Vagina (tissue), 2 donors: Measurements from ENCODE around the gene PRIM2.
"Not testable (repeated sequence)": the region's sequence is repeated elsewhere in the genome, so short reads cannot be mapped to it uniquely, and the experiment has no call there.

Experiments
- POLR2A ChIP-seq, 2 donors: fragments of 450-650 bp; IDR thresholded peaks; one replicate each; pipeline ENCODE4 v1.6.1; 2017; ENCODE audit warnings: antibody characterized with exemption in 2 of 2, mild to moderate bottlenecking in 2 of 2, moderate library complexity in 2 of 2
- POLR2AphosphoS5 ChIP-seq, 2 donors: sonication (generic); formaldehyde crosslinking; IDR thresholded peaks; one replicate each; pipeline ENCODE4 v1.9.0; 2017; ENCODE audit warnings: antibody characterized with exemption in 2 of 2, mild to moderate bottlenecking in 2 of 2, low read depth in 1 of 2; ENCODE audit not compliant: insufficient read depth in 1 of 2
- TF ChIP-seq, protein P1 (sequence below), 3 experiments: fragments of 450-650 bp in 2 of 3; fragments of 200-600 bp in 1 of 3; sonication (generic) in 1 of 3; IDR thresholded peaks; one replicate each; pipeline ENCODE4 v1.5.1; 2017 to 2019; ENCODE audit warnings: antibody characterized with exemption in 3 of 3, mild to moderate bottlenecking in 2 of 3, moderate library complexity in 2 of 3

DNA sequence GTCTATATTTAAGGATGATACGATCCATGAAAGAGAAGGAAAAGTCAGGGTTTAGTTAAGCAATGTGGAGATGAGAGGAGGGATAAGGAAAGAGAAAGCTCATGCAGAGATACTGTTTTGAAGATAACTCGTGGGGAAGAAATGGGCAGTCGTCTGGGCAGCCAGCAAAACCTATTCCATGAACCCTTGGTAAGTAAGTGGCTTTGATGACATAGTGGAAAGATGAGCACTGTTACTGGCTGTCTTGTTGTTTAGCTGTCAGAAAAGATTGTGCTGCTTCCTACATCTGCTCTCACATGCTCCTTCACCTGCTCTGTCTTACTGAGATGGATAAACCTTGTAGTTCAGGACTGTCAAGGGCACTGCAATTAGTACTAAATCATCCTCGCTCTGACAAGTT is 143.6 kb downstream of the PRIM2 start:
- TF ChIP-seq, protein P1, sequence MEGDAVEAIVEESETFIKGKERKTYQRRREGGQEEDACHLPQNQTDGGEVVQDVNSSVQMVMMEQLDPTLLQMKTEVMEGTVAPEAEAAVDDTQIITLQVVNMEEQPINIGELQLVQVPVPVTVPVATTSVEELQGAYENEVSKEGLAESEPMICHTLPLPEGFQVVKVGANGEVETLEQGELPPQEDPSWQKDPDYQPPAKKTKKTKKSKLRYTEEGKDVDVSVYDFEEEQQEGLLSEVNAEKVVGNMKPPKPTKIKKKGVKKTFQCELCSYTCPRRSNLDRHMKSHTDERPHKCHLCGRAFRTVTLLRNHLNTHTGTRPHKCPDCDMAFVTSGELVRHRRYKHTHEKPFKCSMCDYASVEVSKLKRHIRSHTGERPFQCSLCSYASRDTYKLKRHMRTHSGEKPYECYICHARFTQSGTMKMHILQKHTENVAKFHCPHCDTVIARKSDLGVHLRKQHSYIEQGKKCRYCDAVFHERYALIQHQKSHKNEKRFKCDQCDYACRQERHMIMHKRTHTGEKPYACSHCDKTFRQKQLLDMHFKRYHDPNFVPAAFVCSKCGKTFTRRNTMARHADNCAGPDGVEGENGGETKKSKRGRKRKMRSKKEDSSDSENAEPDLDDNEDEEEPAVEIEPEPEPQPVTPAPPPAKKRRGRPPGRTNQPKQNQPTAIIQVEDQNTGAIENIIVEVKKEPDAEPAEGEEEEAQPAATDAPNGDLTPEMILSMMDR (IDR thresholded peaks at IDR 0.05) = not testable (repeated sequence)
- TF ChIP-seq POLR2A (IDR thresholded peaks at IDR 0.05); POLR2AphosphoS5 (IDR thresholded peaks at IDR 0.05; ENCODE audit: insufficient read depth in 1 of 2, low read depth in 1 of 2): not testable (repeated sequence)
